CD4-positive, alpha-beta T cell treated with Interleukin-17A for 4 hours (primary cell): Measurements from ENCODE around the gene MYBPH.
A peak's percentile ranks its signal among the peaks of the same experiment; 100 is the strongest.

Experiments used
- DNase-seq: peaks from one replicate; pipeline ENCODE4 v3.0.0-alpha.2; 2020; ENCODE audit warnings: mixed read lengths

Gene MYBPH

GRCh38 chr1:203178083-203178482 lies 2.5 kb upstream of the MYBPH start:
- no peak for DNase-seq

- no peak for DNase-seq
Measured at GRCh38 chr1:203177470-203178039, 1.9 kb upstream of the MYBPH start.

- DNase-seq = no peak
Measured at GRCh38 chr1:203177036-203177405, 1.4 kb upstream of the MYBPH start.

GRCh38 chr1:203176273-203177035 lies 828 bp upstream of the MYBPH start:
- no peak for DNase-seq

DNA sequence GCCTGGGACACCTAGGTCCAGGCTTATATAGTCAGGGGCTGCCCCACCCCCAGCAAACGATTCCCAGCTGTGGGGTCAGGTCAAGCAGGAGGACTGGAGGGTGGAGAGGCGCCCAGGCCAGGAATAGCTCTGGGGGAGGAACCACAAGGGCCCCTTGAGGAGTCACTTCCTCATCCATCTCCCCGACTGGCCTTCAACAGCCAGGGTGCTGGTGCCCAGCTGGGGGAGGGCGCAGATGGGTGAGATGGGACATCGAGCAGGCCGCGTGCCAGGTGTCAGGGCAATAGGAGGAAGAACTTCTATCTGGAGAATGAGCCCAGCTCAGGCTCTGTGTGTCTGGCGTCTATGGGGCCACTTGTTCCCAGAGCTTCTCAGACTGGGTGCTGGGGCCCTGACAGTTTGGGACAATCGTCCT lies 208 bp upstream of the MYBPH start:
- DNase-seq = no peak

GRCh38 chr1:203174324-203174985 lies 1.2 kb downstream of the MYBPH start:
- DNase-seq = no peak

DNA sequence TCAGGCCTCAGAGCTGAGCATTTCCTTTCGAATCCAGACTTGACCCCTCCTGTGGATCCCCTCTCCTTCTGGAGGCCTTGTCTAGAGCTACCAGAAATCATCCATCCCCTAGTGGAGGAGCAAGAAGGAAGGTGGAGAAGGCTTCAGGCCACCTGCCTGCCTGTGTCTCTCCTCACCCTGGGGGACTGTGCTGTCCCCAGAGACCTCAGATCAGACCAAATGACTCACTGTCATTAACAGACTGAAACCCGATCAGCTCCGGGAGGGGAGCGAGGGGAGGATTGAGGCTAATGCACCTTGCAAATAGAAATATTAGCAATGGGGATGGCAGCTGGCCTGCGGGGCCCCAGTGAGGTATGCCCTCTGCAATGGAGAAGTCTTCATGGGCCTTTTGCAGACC lies 2.1 kb downstream of the MYBPH start:
- DNase-seq = no peak

GRCh38 chr1:203173011-203173555 lies 2.5 kb downstream of the MYBPH start:
- no peak for DNase-seq

GRCh38 chr1:203172184-203173010 lies 3.2 kb downstream of the MYBPH start:
- DNase-seq = peak; percentile 56

DNA sequence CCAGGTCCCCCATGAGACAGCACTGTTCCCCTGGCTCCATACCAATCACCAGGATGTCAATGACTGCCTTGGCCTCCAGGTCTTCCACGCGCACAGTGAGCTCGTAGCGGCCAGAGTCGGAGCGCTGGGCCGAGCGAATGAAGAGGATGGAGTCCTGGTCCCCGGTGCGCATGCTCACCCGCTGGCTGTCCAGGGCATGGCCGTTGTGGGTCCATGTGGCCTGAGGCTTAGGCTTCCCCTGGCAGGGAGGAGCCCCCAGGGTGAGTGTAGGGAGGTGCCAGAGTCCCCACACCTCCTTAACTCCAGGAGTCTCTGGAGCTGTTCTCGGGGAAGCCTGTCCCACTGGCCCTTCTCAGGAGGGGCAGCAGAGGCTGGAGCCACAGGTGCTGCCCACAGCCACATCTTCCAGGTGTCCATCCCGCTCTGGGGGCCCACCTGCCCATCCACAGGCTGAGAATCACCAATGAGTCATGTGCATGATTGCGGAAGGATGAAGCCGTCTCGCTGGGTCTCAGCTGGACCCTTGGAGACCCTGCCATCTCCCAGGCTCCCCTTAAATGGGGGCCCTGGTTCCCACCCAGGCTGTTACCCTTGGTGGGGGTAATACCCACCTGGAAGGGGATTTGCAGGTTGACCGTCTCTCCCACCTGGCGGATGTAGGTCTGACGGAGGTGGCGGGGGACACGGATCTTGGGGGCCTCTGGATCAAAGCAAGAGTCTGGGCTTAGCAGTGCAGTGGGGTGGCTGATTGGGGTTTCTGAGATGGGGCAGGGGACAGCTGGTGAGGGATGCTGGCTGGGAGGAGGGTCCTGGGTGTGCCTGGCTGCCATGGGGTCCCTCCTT lies 4.1 kb downstream of the MYBPH start:
- no peak for DNase-seq

DNA sequence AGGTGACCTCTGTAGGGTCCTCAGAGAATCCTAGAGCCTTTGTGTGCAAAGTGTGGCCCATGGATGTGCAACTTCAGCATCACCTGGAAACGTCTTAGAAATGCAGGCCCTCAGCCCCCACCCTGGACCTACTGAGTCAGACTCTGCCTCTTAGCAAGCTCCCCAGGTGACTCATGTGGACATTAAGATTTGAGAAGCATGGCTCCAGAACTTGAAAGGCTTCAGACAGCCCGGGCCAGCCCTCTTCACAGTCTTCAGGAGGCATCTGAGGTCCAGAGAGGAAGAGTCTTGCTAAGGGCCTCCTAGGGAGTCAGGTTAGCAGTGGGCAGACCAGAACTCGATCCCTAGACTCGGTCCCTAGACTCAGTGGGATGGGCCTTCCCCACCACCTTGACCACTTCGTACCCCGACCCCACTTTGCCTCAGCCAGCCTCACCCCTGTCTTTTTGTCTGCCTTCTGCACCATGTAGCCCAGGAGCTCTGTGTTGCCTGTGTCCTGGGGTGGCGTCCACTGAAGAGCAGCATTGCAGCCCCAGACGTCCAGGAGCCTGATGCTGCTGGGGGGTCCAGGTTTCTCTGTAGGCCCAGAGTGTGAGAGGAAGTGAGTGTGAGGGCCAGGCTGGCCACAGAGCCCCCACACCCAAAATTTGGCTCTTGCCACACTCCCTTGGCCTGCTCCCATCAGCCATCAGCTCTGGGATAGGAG lies 4.8 kb downstream of the MYBPH start:
- DNase-seq = no peak

DNA sequence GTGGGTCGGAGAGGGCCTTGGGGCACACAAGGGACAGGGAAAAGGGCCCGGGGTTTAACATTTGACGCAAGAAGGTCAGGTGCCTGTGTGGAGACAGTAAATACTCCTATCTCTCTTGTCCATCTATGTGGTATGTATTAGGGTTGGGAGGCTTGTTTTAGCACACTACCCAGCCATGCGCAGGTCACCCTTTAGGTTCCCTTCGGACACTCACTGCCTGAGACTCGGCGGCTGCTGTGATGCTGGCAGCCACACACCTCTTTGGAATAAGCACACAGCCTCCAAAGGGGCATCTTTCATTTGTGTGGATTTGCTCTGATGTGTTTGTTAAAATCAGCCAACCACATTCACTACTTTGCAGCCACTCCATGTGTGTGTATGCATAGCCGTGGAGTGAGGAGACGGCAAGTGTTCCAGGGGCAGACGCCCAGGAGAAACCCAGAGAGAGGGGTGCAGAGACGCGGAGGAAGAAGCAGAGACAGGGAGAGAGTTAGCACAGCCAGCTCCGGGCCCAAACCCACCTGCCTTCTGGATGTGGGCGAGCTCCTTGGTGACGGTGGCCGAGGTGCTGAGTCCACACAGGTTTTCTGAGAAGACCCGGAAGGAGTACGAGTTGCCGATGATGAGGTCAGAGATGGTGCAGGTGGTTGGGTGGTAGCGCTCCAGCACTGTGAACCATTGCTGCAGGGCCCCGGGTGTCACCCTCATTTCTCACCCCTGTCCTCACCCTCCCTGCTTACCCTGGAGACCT lies 5.7 kb downstream of the MYBPH start:
- DNase-seq = no peak

- no peak for DNase-seq
Measured at GRCh38 chr1:203168991-203169390, 6.6 kb downstream of the MYBPH start.

GRCh38 chr1:203168256-203168786 lies 7.3 kb downstream of the MYBPH start:
- DNase-seq = no peak

GRCh38 chr1:203167913-203168200 lies 7.8 kb downstream of the MYBPH start:
- DNase-seq = no peak

DNA sequence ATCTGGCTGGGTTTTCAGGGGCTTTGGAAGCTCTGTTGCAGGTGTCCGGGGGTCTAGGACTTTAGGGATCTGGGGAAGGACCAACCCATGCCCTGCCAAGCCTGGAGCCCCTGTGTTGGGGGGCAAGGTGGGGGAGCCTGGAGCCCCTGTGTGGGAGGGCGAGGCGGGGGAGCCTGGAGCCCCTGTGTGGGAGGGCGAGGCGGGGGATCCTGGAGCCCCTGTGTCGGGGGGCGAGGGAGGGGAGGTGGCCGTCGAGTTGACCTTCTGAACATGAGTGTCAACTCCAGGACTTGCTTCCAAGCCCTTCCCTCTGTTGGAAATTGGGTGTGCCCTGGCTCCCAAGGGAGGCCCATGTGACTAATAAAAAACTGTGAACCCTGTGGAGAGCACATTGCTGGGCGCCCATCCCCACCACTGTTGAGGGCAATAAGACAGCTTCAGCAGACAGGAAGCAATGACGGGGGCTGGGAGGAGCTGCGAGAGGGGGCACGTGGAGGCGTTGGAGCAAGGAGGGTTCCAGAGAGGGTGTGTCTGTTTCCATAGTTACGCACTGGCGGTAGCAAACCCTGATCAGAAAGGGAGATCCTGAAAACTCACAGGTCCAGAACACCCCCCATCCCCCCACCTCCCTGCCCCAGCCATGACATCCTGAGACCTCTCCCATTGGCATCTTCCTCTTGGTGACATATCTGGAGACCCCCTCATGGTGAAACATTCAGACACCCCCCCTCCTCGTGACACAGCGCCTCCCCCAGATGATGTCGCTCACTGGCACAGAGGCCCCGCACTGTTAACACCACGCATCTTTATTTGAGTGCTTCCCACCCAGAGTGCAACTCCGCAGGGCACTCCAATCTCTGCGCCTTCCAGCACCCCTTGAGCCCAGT lies 8.4 kb downstream of the MYBPH start:
- DNase-seq = no peak

DNA sequence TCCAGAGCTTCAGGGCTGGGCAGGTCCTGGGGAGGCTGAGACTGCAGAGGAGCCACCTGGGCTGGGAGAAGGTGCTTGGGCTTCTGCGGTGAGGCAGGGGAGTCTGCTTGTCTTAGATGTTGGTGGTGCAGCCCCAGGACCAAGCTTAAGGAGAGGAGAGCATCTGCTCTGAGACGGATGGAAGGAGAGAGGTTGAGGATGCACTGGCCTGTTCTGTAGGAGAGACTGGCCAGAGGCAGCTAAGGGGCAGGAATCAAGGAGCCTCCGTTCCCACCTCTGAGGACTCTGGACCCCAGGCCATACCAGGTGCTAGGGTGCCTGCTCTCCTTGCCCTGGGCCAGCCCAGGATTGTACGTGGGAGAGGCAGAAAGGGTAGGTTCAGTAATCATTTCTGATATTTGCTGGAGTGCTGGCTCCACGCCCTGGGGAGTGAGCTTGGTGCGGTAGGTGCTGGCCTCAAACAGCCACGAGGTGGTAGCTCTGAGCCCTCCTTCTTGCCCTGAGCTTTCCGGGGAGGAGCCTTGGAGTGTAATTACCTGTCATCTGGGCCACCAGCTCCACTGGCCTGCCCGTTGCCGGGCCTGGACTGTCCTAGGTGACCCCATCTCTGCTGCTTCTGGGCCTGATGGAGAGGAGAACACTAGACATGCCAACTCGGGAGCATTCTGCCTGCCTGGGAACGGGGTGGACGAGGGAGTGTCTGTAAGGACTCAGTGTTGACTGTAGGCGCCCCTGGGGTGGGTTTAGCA lies 9.3 kb downstream of the MYBPH start:
- DNase-seq = no peak

GRCh38 chr1:203165800-203166161 lies 9.8 kb downstream of the MYBPH start:
- no peak for DNase-seq
